Mesendoderm (in vitro differentiated cells): Measurements from ENCODE around the gene OR4D1.
A peak's percentile ranks its signal among the peaks of the same experiment; 100 is the strongest.

Experiments used
- DNase-seq: peaks from one replicate; pipeline ENCODE4 v3.0.0; 2013
- H2AK5ac ChIP-seq: 2 replicates; pipeline ENCODE4 v1.6.1; 2013; ENCODE audit warnings: low read length, inconsistent platforms
- H2BK120ac ChIP-seq: 2 replicates; pipeline ENCODE4 v1.6.1; 2013; ENCODE audit warnings: low read depth, mild to moderate bottlenecking, low read length, moderate library complexity, mixed read lengths
- H2BK15ac ChIP-seq: replicated peaks from 2 replicates; pipeline ENCODE4 v1.6.1; 2013; ENCODE audit warnings: low read depth, mild to moderate bottlenecking, moderate library complexity
- H2BK5ac ChIP-seq: 2 replicates; pipeline ENCODE4 v1.6.1; 2013; ENCODE audit warnings: low read length, inconsistent platforms
- H3K18ac ChIP-seq: 2 replicates; pipeline ENCODE4 v1.6.1; 2013; ENCODE audit warnings: mild to moderate bottlenecking, low read length, mixed read lengths
- H3K23ac ChIP-seq: one replicate; pipeline ENCODE4 v1.6.1; 2013; ENCODE audit warnings: low read length
- H3K27ac ChIP-seq: 2 replicates; pipeline ENCODE4 v1.5.1; 2013; ENCODE audit warnings: low read depth, mild to moderate bottlenecking, inconsistent platforms, low read length, moderate library complexity
- H3K27me3 ChIP-seq: 2 replicates; pipeline ENCODE4 v1.6.1; 2013; ENCODE audit warnings: low read length, control low read depth, mild to moderate bottlenecking, inconsistent platforms; ENCODE audit not compliant: insufficient read depth, poor library complexity
- H3K36me3 ChIP-seq: 2 replicates; pipeline ENCODE4 v1.6.1; 2013; ENCODE audit warnings: low read length, inconsistent platforms; ENCODE audit not compliant: control insufficient read depth, insufficient read depth
- H3K4ac ChIP-seq: one replicate; pipeline ENCODE4 v1.6.1; 2013; ENCODE audit warnings: low read depth, mild to moderate bottlenecking, low read length, moderate library complexity
- H3K4me1 ChIP-seq: 2 replicates; pipeline ENCODE4 v1.6.1; 2013; ENCODE audit warnings: low read depth, low read length, inconsistent platforms; ENCODE audit not compliant: control insufficient read depth
- H3K4me2 ChIP-seq: 2 replicates; pipeline ENCODE4 v1.6.1; 2013; ENCODE audit warnings: low read length
- H3K4me3 ChIP-seq: 2 replicates; pipeline ENCODE4 v1.5.1; 2013; ENCODE audit warnings: mild to moderate bottlenecking, low read length
- H3K56ac ChIP-seq: one replicate; pipeline ENCODE4 v1.6.1; 2013; ENCODE audit warnings: low read length
- H3K79me1 ChIP-seq: 2 replicates; pipeline ENCODE4 v1.6.1; 2013; ENCODE audit warnings: low read length, inconsistent platforms
- H3K79me2 ChIP-seq: 2 replicates; pipeline ENCODE4 v1.6.1; 2013; ENCODE audit warnings: mild to moderate bottlenecking, low read length; ENCODE audit not compliant: control insufficient read depth, insufficient read depth
- H3K9ac ChIP-seq: 2 replicates; pipeline ENCODE4 v1.6.1; 2013; ENCODE audit warnings: low read length, inconsistent platforms
- H4K5ac ChIP-seq: one replicate; pipeline ENCODE4 v1.6.1; 2013; ENCODE audit warnings: low read length
- H4K8ac ChIP-seq: one replicate; pipeline ENCODE4 v1.6.1; 2013; ENCODE audit warnings: low read depth, mild to moderate bottlenecking, control low read depth, low read length, moderate library complexity
- whole genome bisulfite sequencing: extraction: QIAGEN DNeasy Blood & Tissue Kit; methylation state at CpG from one replicate; pipeline ENCODE4 v1.1.7; 2013; ENCODE audit warnings: low lambda C conversion rate, missing lambda C conversion rate; ENCODE audit not compliant: insufficient coverage; ENCODE audit errors: extremely low coverage; 5-methylcytosine and 5-hydroxymethylcytosine counted together

The OR4D1 gene

DNA sequence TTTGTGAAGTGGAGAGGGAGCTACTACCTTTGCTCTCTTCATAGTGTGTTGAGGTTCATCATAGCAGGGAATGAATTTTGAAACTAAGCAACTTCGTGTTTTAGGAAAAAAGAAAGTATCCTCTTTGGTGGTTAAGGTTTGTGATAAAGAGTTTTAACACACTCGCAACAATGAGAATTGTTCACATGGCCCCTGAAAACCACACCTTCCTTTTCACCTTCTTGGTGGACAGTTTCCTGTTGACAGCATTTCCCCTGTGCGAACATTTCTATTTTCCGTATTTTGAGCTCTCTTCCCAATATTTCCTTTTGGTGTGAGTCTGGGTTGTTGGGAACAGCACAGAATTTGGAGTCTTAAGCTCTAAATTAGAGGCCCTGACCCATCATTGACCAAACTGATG is 22.4 kb downstream of the OR4D1 start:
- Histone ChIP-seq H2AK5ac (no peak overlapping the region), H2BK120ac (no peak overlapping the region), H3K9ac (no peak overlapping the region), H3K18ac (no peak overlapping the region), H2BK5ac (no peak overlapping the region), H3K4me2 (no peak overlapping the region), H3K79me1 (no peaks in the 10 kb centered on the region), H2BK15ac (no peak overlapping the region), H3K4me1 (no peaks in the 10 kb centered on the region), H3K23ac (no peak overlapping the region), H3K27ac (no peak overlapping the region), H3K36me3 (no peaks in the 10 kb centered on the region), H3K4me3 (no peak overlapping the region), H3K79me2 (no peaks in the 10 kb centered on the region), H3K56ac (no peak overlapping the region), H4K8ac (no peak overlapping the region), H3K27me3 (no peaks in the 10 kb centered on the region), H4K5ac (no peak overlapping the region), H3K4ac (no peak overlapping the region)
- WGBS, result no CpG with 5 or more reads among the region's 4 CpGs
- no peak for DNase-seq

DNA sequence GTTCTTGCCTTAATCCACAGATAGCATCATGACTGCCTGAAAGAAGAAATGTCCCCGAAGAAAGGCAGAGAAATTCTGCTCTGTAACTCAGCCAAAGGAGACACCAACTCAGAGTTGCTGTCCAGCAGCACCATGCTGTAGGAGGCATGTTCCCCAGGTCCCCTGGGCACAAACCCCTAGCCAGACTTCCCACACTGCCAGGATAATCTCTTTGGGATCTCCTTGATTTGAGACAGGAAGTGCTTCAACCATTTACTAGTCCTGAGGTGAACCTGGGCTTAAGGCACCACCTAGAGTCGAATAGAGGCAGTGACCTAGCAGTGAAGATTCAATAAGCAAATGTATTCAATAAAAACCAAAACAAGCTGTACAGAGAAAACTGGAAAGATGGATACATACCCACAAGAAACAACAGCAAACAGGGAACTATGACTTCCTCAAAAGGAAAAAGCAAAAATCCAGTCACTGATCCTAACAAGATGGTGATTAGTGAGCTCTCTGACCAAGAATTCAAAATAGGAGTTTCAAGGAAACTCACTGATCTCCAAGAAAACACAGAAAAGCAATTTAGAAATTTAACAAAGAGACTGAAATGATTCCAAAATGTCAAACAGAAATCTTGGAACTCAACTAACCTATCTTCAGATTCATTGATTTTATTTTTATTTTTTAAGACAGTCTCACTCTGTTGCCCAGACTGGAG is 24.3 kb downstream of the OR4D1 start:
- H3K9ac ChIP-seq, result no peak overlapping the region
- peak; percentile 91 for DNase-seq
- no peaks in the 10 kb centered on the region for H3K4me1 ChIP-seq
- no peak overlapping the region for H3K27ac ChIP-seq
- H3K79me1 ChIP-seq, result no peaks in the 10 kb centered on the region
- H3K4me2 ChIP-seq, result no peak overlapping the region
- H2AK5ac ChIP-seq, result no peak overlapping the region
- H3K27me3 ChIP-seq, result no peaks in the 10 kb centered on the region
- H3K4ac ChIP-seq, result no peak overlapping the region
- no peak overlapping the region for H2BK5ac ChIP-seq
- no peak overlapping the region for H4K8ac ChIP-seq
- H4K5ac ChIP-seq, result no peak overlapping the region
- H3K36me3 ChIP-seq, result no peaks in the 10 kb centered on the region
- no peaks in the 10 kb centered on the region for H3K79me2 ChIP-seq
- H2BK120ac ChIP-seq, result no peak overlapping the region
- H2BK15ac ChIP-seq, result no peak overlapping the region
- no peak overlapping the region for H3K4me3 ChIP-seq
- no peak overlapping the region for H3K23ac ChIP-seq
- WGBS, result no CpG with 5 or more reads among the region's 2 CpGs
- H3K18ac ChIP-seq, result no peak overlapping the region
- no peak overlapping the region for H3K56ac ChIP-seq

- Histone ChIP-seq H2BK120ac (no peak overlapping the region), H3K79me1 (no peaks in the 10 kb centered on the region), H3K23ac (no peak overlapping the region), H3K27ac (no peak overlapping the region), H2BK15ac (no peak overlapping the region), H4K8ac (no peak overlapping the region), H3K18ac (no peak overlapping the region), H3K79me2 (no peaks in the 10 kb centered on the region), H4K5ac (no peak overlapping the region), H3K4me2 (no peak overlapping the region), H3K4ac (no peak overlapping the region), H2BK5ac (no peak overlapping the region), H3K4me3 (no peak overlapping the region), H3K56ac (no peak overlapping the region), H3K36me3 (no peaks in the 10 kb centered on the region), H3K4me1 (no peaks in the 10 kb centered on the region), H2AK5ac (no peak overlapping the region), H3K9ac (no peak overlapping the region), H3K27me3 (no peaks in the 10 kb centered on the region)
- no CpG with 5 or more reads among the region's 3 CpGs for WGBS
- no peak for DNase-seq
These were observed 26.7 kb downstream of the OR4D1 start for GRCh38 chr17:58174871-58175270.

- WGBS, result no CpG with 5 or more reads among the region's 7 CpGs
- Histone ChIP-seq H2AK5ac (no peak overlapping the region), H3K4me1 (no peaks in the 10 kb centered on the region)
These were observed 28.0 kb downstream of the OR4D1 start for GRCh38 chr17:58176200-58176599.

GRCh38 chr17:58181796-58182195 is 33.6 kb downstream of the OR4D1 start:
- no CpG with 5 or more reads among the region's 4 CpGs for WGBS
- H3K23ac ChIP-seq, result no peak overlapping the region
- no peak overlapping the region for H2BK120ac ChIP-seq
- no peak overlapping the region for H3K56ac ChIP-seq
- no peaks in the 10 kb centered on the region for H3K36me3 ChIP-seq
- H3K4me2 ChIP-seq, result no peak overlapping the region
- H4K8ac ChIP-seq, result no peak overlapping the region
- no peak overlapping the region for H2BK15ac ChIP-seq
- H3K27me3 ChIP-seq, result no peaks in the 10 kb centered on the region
- no peak overlapping the region for H3K18ac ChIP-seq
- H2BK5ac ChIP-seq, result no peak overlapping the region
- H3K4me3 ChIP-seq, result no peak overlapping the region
- no peaks in the 10 kb centered on the region for H3K4me1 ChIP-seq
- H3K27ac ChIP-seq, result no peak overlapping the region
- no peak for DNase-seq
- no peaks in the 10 kb centered on the region for H3K79me2 ChIP-seq
- H3K4ac ChIP-seq, result no peak overlapping the region
- H2AK5ac ChIP-seq, result no peak overlapping the region
- H3K9ac ChIP-seq, result no peak overlapping the region
- H4K5ac ChIP-seq, result no peak overlapping the region
- no peaks in the 10 kb centered on the region for H3K79me1 ChIP-seq

More at GRCh38 chr17:58176200-58176599, 28.0 kb downstream of the OR4D1 start:
- H2BK15ac ChIP-seq, result no peak overlapping the region
- H4K5ac ChIP-seq, result no peak overlapping the region
- peak; percentile 22 for DNase-seq
- H4K8ac ChIP-seq, result no peak overlapping the region
- no peaks in the 10 kb centered on the region for H3K79me1 ChIP-seq
- H3K23ac ChIP-seq, result no peak overlapping the region
- no peak overlapping the region for H3K4me3 ChIP-seq
- no peak overlapping the region for H3K56ac ChIP-seq
- no peaks in the 10 kb centered on the region for H3K36me3 ChIP-seq
- no peak overlapping the region for H2BK5ac ChIP-seq
- no peak overlapping the region for H3K4me2 ChIP-seq
- no peak overlapping the region for H3K4ac ChIP-seq
- no peak overlapping the region for H3K27ac ChIP-seq
- H3K9ac ChIP-seq, result no peak overlapping the region
- H3K79me2 ChIP-seq, result no peaks in the 10 kb centered on the region
- H3K27me3 ChIP-seq, result no peaks in the 10 kb centered on the region
- H2BK120ac ChIP-seq, result no peak overlapping the region
- H3K18ac ChIP-seq, result no peak overlapping the region

DNA sequence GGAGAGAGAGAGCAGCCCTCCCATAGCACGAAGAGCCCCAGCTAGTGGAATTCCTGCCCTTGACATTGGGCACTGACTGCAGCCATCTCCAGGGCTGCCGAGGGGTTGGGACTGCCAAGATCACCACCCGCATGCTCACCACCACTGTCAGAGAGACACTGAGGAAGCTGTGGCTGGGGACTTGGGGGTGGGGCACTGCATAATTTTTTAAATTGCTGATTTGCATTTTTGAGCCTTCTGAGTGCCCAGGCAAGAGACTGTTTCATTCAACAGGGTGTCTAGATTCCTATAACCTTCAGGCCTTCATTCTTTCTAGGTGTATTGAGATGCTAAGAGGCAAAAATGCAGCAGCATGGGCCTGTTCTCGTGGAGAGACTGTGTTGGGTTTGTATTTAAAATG is 35.3 kb downstream of the OR4D1 start:
- Histone ChIP-seq H2BK120ac (no peak overlapping the region), H3K4me1 (no peaks in the 10 kb centered on the region), H2BK5ac (no peak overlapping the region), H3K4me3 (no peak overlapping the region), H3K4ac (no peak overlapping the region), H3K18ac (no peak overlapping the region), H2BK15ac (no peak overlapping the region), H3K23ac (no peak overlapping the region), H3K4me2 (no peak overlapping the region), H3K79me1 (no peaks in the 10 kb centered on the region), H4K8ac (no peak overlapping the region), H3K9ac (no peak overlapping the region), H2AK5ac (no peak overlapping the region), H3K27ac (no peak overlapping the region), H3K27me3 (no peaks in the 10 kb centered on the region), H4K5ac (no peak overlapping the region), H3K56ac (no peak overlapping the region), H3K36me3 (no peaks in the 10 kb centered on the region), H3K79me2 (no peaks in the 10 kb centered on the region)
- no peak for DNase-seq
- WGBS, result no CpG with 5 or more reads among the region's 4 CpGs
